Amniotic stem cell (primary cell): ENCODE results near the gene RYR3.
"Not testable (repeated sequence)": the region's sequence is repeated elsewhere in the genome, so short reads cannot be mapped to it uniquely, and the experiment has no call there.

ENCODE experiments used
- DNase-seq: peaks from one replicate; lab custom pipeline; 2025; lab: John Stamatoyannopoulos, UW

Gene RYR3

GRCh38 chr15:33778852-33779251, 468.1 kb downstream of the RYR3 start:
- no peak for DNase-seq

- no peak for DNase-seq
Observed at GRCh38 chr15:33780011-33780768, 469.4 kb downstream of the RYR3 start.

- no peak for DNase-seq
Observed at GRCh38 chr15:33782966-33783365, 472.2 kb downstream of the RYR3 start.

GRCh38 chr15:33785366-33785765, 474.6 kb downstream of the RYR3 start:
- no peak for DNase-seq

GRCh38 chr15:33788906-33789540, 478.3 kb downstream of the RYR3 start:
- no peak for DNase-seq

- no peak for DNase-seq
Observed at GRCh38 chr15:33794453-33794852, 483.7 kb downstream of the RYR3 start.

GRCh38 chr15:33795070-33795469, 484.3 kb downstream of the RYR3 start:
- no peak for DNase-seq

- no peak for DNase-seq
Observed at GRCh38 chr15:33797651-33798050, 486.9 kb downstream of the RYR3 start.

- no peak for DNase-seq
Observed at GRCh38 chr15:33801954-33802353, 491.2 kb downstream of the RYR3 start.

- DNase-seq = no peak
Observed at GRCh38 chr15:33807665-33808064, 496.9 kb downstream of the RYR3 start.

GRCh38 chr15:33808720-33809457, 498.1 kb downstream of the RYR3 start:
- DNase-seq = no peak

GRCh38 chr15:33810073-33810595, 499.4 kb downstream of the RYR3 start:
- no peak for DNase-seq

- no peak for DNase-seq
Observed at GRCh38 chr15:33810806-33811205, 500.0 kb downstream of the RYR3 start.

- DNase-seq = no peak
Observed at GRCh38 chr15:33813891-33814290, 503.1 kb downstream of the RYR3 start.

- not testable (repeated sequence) for DNase-seq
Observed at GRCh38 chr15:33819499-33819898, 508.7 kb downstream of the RYR3 start.

- no peak for DNase-seq
Observed at GRCh38 chr15:33822479-33822878, 511.7 kb downstream of the RYR3 start.

GRCh38 chr15:33823119-33823518, 512.4 kb downstream of the RYR3 start:
- DNase-seq = no peak

- DNase-seq = no peak
Observed at GRCh38 chr15:33825453-33825852, 514.7 kb downstream of the RYR3 start.

- no peak for DNase-seq
Observed at GRCh38 chr15:33826201-33826600, 515.4 kb downstream of the RYR3 start.

- DNase-seq = no peak
Observed at GRCh38 chr15:33830351-33830750, 519.6 kb downstream of the RYR3 start.

- no peak for DNase-seq
Observed at GRCh38 chr15:33831646-33832045, 520.9 kb downstream of the RYR3 start.

- DNase-seq = no peak
Observed at GRCh38 chr15:33834892-33835743, 524.4 kb downstream of the RYR3 start.
